SK-N-SH (cell line): Measurements from ENCODE around the gene SLC30A10. TPM values are rescaled to one million over a fixed set of nuclear protein-coding genes. Genes with fewer than 3 reads are reported as not detected.

Source experiments
- CTCF ChIA-PET: fragments of 300-600, 350-600 bp; formaldehyde crosslinking; extraction: SDS; loops from one replicate; lab custom pipeline; 2021; lab: Yijun Ruan, JAX
- POLR2A ChIA-PET: fragments of 350-600 bp; sonication (Branson Sonifier 250); formaldehyde crosslinking; extraction: SDS; loops from one replicate; lab custom pipeline; 2020; ENCODE audit warnings: antibody characterized with exemption, inconsistent platforms; lab: Yijun Ruan, JAX
- DNase-seq: peaks from one replicate; pipeline ENCODE4 v3.0.0; 2012
- H2AFZ ChIP-seq: fragments of 200-600 bp; sonication (generic); 2 replicates; pipeline ENCODE4 v1.8.1; 2016; ENCODE audit warnings: antibody characterized with exemption, mild to moderate bottlenecking, low read depth
- H3F3A ChIP-seq: fragments of 200-600 bp; sonication (generic); replicated peaks from 2 replicates; pipeline ENCODE3; 2016; ENCODE audit warnings: antibody characterized with exemption, mild to moderate bottlenecking; ENCODE audit not compliant: insufficient read depth
- H3K27ac ChIP-seq, 2 experiments: fragments of 200-500 bp in 1 of 2; fragments of 200-600 bp in 1 of 2; sonication (Bioruptor generic) in 1 of 2; sonication (generic), shearing (Covaris generic) in 1 of 2; 2 replicates each; pipeline versions ENCODE4 v1.5.1 to v1.6.1; 2014 to 2016; ENCODE audit warnings: low read depth in 2 of 2, inconsistent platforms in 1 of 2, low read length in 1 of 2, mild to moderate bottlenecking in 1 of 2, mixed read lengths in 1 of 2
- H3K27me3 ChIP-seq: fragments of 200-600 bp; sonication (generic), shearing (Covaris generic); 2 replicates; pipeline ENCODE4 v1.6.1; 2016; ENCODE audit warnings: mixed run types; ENCODE audit not compliant: insufficient read depth
- H3K36me3 ChIP-seq, 2 experiments: fragments of 200-500 bp in 1 of 2; fragments of 200-600 bp in 1 of 2; sonication (Bioruptor generic) in 1 of 2; sonication (generic) in 1 of 2; replicated peaks in 1 of 2; 2 replicates each; pipeline versions ENCODE3 to v1.5.1; 2014 to 2016; ENCODE audit warnings: low read length in 1 of 2, mild to moderate bottlenecking in 1 of 2; ENCODE audit not compliant: insufficient read depth in 2 of 2, control insufficient read depth in 1 of 2
- H3K4me1 ChIP-seq, 2 experiments: fragments of 200-500 bp in 1 of 2; fragments of 200-600 bp in 1 of 2; sonication (Bioruptor generic) in 1 of 2; sonication (generic), shearing (Covaris generic) in 1 of 2; 2 replicates each; pipeline versions ENCODE4 v1.5.1 to v1.6.1; 2014 to 2016; ENCODE audit warnings: low read depth in 1 of 2, low read length in 1 of 2, mixed run types in 1 of 2; ENCODE audit not compliant: insufficient read depth in 2 of 2, control insufficient read depth in 1 of 2
- H3K4me2 ChIP-seq: fragments of 200-600 bp; sonication (generic), shearing (Covaris generic); 2 replicates; pipeline ENCODE4 v1.6.1; 2017; ENCODE audit warnings: mixed run types
- H3K4me3 ChIP-seq, 2 experiments: fragments of 200-500 bp in 1 of 2; fragments of 200-600 bp in 1 of 2; sonication (Bioruptor generic) in 1 of 2; sonication (generic), shearing (Covaris generic) in 1 of 2; 2 replicates each; pipeline versions ENCODE4 v1.5.1 to v1.8.1; 2014 to 2016; ENCODE audit warnings: low read depth in 2 of 2, inconsistent platforms in 1 of 2, low read length in 1 of 2, mild to moderate bottlenecking in 1 of 2, mixed read lengths in 1 of 2, moderate library complexity in 1 of 2
- H3K79me2 ChIP-seq: fragments of 200-600 bp; sonication (generic); 2 replicates; pipeline ENCODE4 v1.8.1; 2017; ENCODE audit warnings: mild to moderate bottlenecking; ENCODE audit not compliant: insufficient read depth
- H3K9ac ChIP-seq: fragments of 200-600 bp; sonication (generic); 2 replicates; pipeline ENCODE4 v1.6.1; 2017; ENCODE audit warnings: mixed run types
- H3K9me2 ChIP-seq: fragments of 200-600 bp; sonication (generic); 2 replicates; pipeline ENCODE4 v1.6.1; 2017; ENCODE audit warnings: mixed run types
- H3K9me3 ChIP-seq: fragments of 200-600 bp; sonication (generic); 2 replicates; pipeline ENCODE4 v1.6.1; 2017; ENCODE audit warnings: mixed run types, mild to moderate bottlenecking, moderate library complexity
- H4K20me1 ChIP-seq: fragments of 200-600 bp; sonication (generic); 2 replicates; pipeline ENCODE4 v1.6.1; 2017; ENCODE audit warnings: mild to moderate bottlenecking, mixed run types; ENCODE audit not compliant: insufficient read depth
- ELF1 ChIP-seq: IDR thresholded peaks from 2 replicates; pipeline ENCODE4 v1.4.0; 2012
- FOXM1 ChIP-seq: IDR thresholded peaks from 2 replicates; pipeline ENCODE4 v1.4.0; 2012; ENCODE audit warnings: low read depth, mild to moderate bottlenecking
- GABPA ChIP-seq: IDR thresholded peaks from 2 replicates; pipeline ENCODE4 v1.4.0; 2012; ENCODE audit warnings: low read depth, mild to moderate bottlenecking
- MEF2A ChIP-seq: IDR thresholded peaks from 2 replicates; pipeline ENCODE4 v1.4.0; 2012; ENCODE audit warnings: low read depth, borderline replicate concordance
- RCOR1 ChIP-seq: fragments of 150-350 bp; IDR thresholded peaks from 2 replicates; pipeline ENCODE4 v1.6.1; 2017; ENCODE audit warnings: antibody characterized with exemption, low read length
- RXRA ChIP-seq: IDR thresholded peaks from 2 replicates; pipeline ENCODE4 v1.4.0; 2012; ENCODE audit warnings: low read depth, mild to moderate bottlenecking, borderline replicate concordance
- SMC3 ChIP-seq: IDR thresholded peaks from 2 replicates; pipeline ENCODE4 v1.6.1; 2012; ENCODE audit warnings: low read depth, low read length, improper control_type of control experiment
- TEAD4 ChIP-seq: IDR thresholded peaks from 2 replicates; pipeline ENCODE4 v1.4.0; 2012; ENCODE audit warnings: mild to moderate bottlenecking, borderline replicate concordance; ENCODE audit not compliant: insufficient read depth
- WGBS: methylation state at CpG from one replicate; pipeline ENCODE4 v1.1.6; 2017; ENCODE audit warnings: low lambda C conversion rate; 5-methylcytosine and 5-hydroxymethylcytosine counted together
- polyA plus RNA-seq, 3 experiments: library from polyadenylated mRNA; depleted of rRNA; stranded (reverse); fragments of >200 nt; gene quantifications; 2 replicates each; pipeline ENCODE4 v1.2.3, GENCODE V29; 2012
- TF ChIP-seq, protein P1 (sequence below): fragments of 150-350 bp; IDR thresholded peaks from 2 replicates; pipeline ENCODE4 v1.6.1; 2016; ENCODE audit warnings: mild to moderate bottlenecking, low read depth, low read length
- TF ChIP-seq, protein P2 (sequence below): IDR thresholded peaks from 2 replicates; pipeline ENCODE4 v1.4.0; 2012; ENCODE audit warnings: low read depth, borderline replicate concordance
- TF ChIP-seq, protein P3 (sequence below): IDR thresholded peaks from 2 replicates; pipeline ENCODE4 v1.6.1; 2012; ENCODE audit warnings: mild to moderate bottlenecking, low read depth, low read length, moderate library complexity

Gene SLC30A10
- polyA plus RNA-seq, 1 of the 3 experiments (the other 2 are of a cell fraction), result 0.02 TPM

DNA sequence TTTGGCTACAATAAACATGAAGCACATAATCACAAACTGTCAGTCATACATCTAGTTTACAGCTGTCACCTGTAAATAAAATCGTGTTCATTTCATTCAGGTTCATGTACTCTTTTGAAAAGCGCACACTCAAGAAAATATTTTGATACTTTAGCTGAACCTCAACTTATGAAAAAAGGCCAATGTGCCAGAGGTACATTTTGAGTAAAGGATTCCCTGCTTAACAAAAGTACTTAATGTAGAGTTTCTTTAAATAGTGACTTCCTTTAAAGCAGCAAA is 37.7 kb upstream of the SLC30A10 start:
- H3K9ac ChIP-seq, result no peak overlapping the region
- peaks cover 14 to 25% of the 10 kb centered on the region in 2 experiments for H3K36me3 ChIP-seq
- POLR2A ChIA-PET, result no interaction called here
- H4K20me1 ChIP-seq, result no peaks in the 10 kb centered on the region
- CTCF ChIA-PET, result interaction anchor here (1.0 to 1.4 kb wide), 2 partner anchors 25 to 153 kb away, joined by 3 read pairs; no protein-coding TSS in a partner anchor
- no peaks in the 10 kb centered on the region for H3K9me3 ChIP-seq
- H2AFZ ChIP-seq, result no peak overlapping the region
- H3K9me2 ChIP-seq, result no peaks in the 10 kb centered on the region
- no peaks in the 10 kb centered on the region for H3K4me1 ChIP-seq
- TF ChIP-seq RXRA (no peak), TEAD4 (no peak), RCOR1 (no peak), MEF2A (no peak), ELF1 (no peak), FOXM1 (no peak)
- TF ChIP-seq, protein P1, sequence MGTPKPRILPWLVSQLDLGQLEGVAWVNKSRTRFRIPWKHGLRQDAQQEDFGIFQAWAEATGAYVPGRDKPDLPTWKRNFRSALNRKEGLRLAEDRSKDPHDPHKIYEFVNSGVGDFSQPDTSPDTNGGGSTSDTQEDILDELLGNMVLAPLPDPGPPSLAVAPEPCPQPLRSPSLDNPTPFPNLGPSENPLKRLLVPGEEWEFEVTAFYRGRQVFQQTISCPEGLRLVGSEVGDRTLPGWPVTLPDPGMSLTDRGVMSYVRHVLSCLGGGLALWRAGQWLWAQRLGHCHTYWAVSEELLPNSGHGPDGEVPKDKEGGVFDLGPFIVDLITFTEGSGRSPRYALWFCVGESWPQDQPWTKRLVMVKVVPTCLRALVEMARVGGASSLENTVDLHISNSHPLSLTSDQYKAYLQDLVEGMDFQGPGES, result no peak
- TF ChIP-seq, protein P2, sequence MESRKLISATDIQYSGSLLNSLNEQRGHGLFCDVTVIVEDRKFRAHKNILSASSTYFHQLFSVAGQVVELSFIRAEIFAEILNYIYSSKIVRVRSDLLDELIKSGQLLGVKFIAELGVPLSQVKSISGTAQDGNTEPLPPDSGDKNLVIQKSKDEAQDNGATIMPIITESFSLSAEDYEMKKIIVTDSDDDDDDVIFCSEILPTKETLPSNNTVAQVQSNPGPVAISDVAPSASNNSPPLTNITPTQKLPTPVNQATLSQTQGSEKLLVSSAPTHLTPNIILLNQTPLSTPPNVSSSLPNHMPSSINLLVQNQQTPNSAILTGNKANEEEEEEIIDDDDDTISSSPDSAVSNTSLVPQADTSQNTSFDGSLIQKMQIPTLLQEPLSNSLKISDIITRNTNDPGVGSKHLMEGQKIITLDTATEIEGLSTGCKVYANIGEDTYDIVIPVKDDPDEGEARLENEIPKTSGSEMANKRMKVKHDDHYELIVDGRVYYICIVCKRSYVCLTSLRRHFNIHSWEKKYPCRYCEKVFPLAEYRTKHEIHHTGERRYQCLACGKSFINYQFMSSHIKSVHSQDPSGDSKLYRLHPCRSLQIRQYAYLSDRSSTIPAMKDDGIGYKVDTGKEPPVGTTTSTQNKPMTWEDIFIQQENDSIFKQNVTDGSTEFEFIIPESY, result no peak
- TF ChIP-seq, protein P3, sequence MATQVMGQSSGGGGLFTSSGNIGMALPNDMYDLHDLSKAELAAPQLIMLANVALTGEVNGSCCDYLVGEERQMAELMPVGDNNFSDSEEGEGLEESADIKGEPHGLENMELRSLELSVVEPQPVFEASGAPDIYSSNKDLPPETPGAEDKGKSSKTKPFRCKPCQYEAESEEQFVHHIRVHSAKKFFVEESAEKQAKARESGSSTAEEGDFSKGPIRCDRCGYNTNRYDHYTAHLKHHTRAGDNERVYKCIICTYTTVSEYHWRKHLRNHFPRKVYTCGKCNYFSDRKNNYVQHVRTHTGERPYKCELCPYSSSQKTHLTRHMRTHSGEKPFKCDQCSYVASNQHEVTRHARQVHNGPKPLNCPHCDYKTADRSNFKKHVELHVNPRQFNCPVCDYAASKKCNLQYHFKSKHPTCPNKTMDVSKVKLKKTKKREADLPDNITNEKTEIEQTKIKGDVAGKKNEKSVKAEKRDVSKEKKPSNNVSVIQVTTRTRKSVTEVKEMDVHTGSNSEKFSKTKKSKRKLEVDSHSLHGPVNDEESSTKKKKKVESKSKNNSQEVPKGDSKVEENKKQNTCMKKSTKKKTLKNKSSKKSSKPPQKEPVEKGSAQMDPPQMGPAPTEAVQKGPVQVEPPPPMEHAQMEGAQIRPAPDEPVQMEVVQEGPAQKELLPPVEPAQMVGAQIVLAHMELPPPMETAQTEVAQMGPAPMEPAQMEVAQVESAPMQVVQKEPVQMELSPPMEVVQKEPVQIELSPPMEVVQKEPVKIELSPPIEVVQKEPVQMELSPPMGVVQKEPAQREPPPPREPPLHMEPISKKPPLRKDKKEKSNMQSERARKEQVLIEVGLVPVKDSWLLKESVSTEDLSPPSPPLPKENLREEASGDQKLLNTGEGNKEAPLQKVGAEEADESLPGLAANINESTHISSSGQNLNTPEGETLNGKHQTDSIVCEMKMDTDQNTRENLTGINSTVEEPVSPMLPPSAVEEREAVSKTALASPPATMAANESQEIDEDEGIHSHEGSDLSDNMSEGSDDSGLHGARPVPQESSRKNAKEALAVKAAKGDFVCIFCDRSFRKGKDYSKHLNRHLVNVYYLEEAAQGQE, result no peak
- H3K4me2 ChIP-seq, result no peak overlapping the region
- no peak overlapping the region for H3K4me3 ChIP-seq
- DNase-seq, result no peak
- no peak overlapping the region for H3K27ac ChIP-seq
- peaks cover 7% of the 10 kb centered on the region for H3F3A ChIP-seq
- H3K27me3 ChIP-seq, result no peaks in the 10 kb centered on the region
- H3K79me2 ChIP-seq, result no peaks in the 10 kb centered on the region
- WGBS, result 60% methylated on average over 2 of the region's 2 CpGs

DNA sequence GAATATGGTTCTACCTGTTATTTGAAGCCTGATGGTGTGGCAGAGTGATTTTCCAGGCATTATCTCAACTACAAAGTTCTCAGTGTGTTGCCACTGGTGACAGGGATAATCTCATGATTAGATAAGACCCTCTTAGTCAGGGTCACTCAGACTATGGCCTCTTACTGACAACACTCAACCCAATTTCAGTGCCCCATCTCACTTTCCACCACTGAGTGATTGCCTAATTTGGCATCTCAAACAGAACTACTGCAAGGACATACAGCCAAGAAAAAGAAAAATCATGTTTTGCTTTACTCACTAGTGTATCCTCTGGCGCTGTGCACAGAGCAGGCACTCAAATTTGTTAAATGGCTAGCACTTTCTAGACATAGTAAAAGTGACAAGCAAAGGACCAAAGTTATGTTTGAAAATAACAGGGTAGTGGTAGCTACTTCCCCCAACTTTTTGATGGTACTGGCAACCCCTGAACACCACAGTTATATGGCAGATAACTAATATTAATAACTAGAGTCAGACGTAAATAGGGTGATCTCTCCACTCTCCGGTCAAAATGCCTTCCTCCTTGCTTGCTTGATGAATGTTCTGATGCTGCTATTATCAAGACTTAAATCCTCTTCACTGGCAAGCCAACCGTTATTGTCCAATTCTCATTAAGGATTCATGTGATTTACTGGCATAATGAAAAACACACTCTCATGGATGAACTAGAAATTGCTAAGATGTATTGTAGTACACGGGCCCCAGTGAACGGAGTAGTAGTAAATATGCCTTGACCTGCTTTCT is 37.1 kb upstream of the SLC30A10 start:
- ChIA-PET POLR2A (no interaction called here), CTCF (no interaction called here)
- H3F3A ChIP-seq, result peaks cover 7% of the 10 kb centered on the region
- 76% methylated on average over 6 of the region's 6 CpGs for WGBS
- no peaks in the 10 kb centered on the region for H3K9me2 ChIP-seq
- H3K9me3 ChIP-seq, result no peaks in the 10 kb centered on the region
- no peaks in the 10 kb centered on the region for H4K20me1 ChIP-seq
- H2AFZ ChIP-seq, result no peak overlapping the region
- no peak overlapping the region for H3K9ac ChIP-seq
- no peak overlapping the region for H3K4me3 ChIP-seq
- peaks cover 14 to 22% of the 10 kb centered on the region in 2 experiments for H3K36me3 ChIP-seq
- DNase-seq, result no peak
- no peaks in the 10 kb centered on the region for H3K4me1 ChIP-seq
- no peaks in the 10 kb centered on the region for H3K79me2 ChIP-seq
- H3K27ac ChIP-seq, result no peak overlapping the region
- TF ChIP-seq TEAD4, result no peak
- TF ChIP-seq GABPA, result no peak
- TF ChIP-seq, protein P3, result no peak
- no peak for TF ChIP-seq SMC3
- TF ChIP-seq FOXM1, result no peak
- H3K27me3 ChIP-seq, result no peaks in the 10 kb centered on the region
- no peak overlapping the region for H3K4me2 ChIP-seq
